Stimulated activated CD4-positive, alpha-beta T cell treated with anti-CD3 and anti-CD28 coated beads, TNF-alpha, amount 100 ng/mL, for 4 hours (primary cell): ENCODE data around the gene MAOA.
"Not testable (repeated sequence)": the region's sequence is repeated elsewhere in the genome, so short reads cannot be mapped to it uniquely, and the experiment has no call there.

Experiments
- DNase-seq, 3 experiments: peaks; one replicate each; pipeline ENCODE4 v3.0.0-alpha.2; 2020; ENCODE audit warnings: low read depth in 3 of 3

Gene MAOA

GRCh38 chrX:43663173-43663572, 7.1 kb downstream of the MAOA start:
- DNase-seq = no peak

- DNase-seq = no peak
Observed at GRCh38 chrX:43664258-43664657, 8.2 kb downstream of the MAOA start.

GRCh38 chrX:43664708-43665107, 8.6 kb downstream of the MAOA start:
- no peak for DNase-seq

GRCh38 chrX:43666311-43666912, 10.3 kb downstream of the MAOA start:
- no peak for DNase-seq

DNA sequence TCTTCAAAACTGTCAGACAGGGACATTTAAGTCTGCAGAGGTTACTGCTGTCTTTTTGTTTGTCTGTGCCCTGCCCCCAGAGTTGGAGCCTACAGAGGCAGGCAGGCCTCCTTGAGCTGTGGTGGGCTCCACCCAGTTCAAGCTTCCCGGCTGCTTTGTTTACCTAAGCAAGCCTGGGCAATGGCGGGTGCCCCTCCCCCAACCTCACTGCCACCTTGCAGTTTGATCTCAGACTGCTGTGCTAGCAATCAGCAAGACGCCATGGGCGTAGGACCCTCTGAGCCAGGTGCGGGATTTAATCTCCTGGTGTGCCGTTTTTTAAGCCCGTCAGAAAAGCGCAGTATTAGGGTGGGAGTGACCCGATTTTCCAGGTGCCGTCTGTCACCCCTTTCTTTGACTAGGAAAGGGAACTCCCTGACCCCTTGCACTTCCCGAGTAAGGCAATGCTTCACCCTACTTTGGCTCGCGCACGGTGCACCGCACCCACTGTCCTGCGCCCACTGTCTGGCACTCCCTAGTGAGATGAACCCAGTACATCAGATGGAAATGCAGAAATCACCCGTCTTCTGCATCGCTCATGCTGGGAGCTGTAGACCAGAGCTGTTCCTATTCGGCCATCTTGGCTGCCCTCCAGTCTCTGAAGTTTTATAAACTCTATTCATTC, 20.0 kb downstream of the MAOA start:
- DNase-seq = not testable (repeated sequence)

DNA sequence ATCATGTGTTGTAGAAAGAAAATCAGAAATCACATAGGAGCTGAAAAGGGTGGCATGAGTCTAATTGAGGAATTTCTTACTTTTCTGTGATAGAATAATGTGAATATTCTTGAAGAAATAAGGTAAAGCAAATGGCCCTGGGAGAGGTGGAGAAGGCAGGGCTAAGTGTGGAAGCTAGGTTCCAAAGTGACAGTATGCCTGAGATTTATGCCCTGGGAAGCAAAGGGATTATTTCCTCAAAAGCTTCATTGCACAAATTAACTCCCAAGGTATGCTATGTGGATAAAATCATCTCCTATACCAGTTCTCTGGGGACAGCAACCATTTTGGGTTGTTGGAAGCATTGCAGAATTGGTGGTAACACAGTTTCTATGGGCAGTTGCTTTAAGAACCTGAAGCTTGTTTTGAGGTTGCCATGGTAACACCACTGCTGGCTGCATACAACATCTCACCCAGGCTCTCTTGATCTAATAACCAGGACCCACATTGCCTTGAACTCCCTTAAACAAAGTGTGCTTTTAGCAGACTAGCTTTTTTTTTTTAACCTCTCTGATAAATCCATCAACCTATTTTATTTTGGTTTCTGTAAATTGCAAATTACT, 21.0 kb downstream of the MAOA start:
- DNase-seq = no peak

- no peak for DNase-seq
Observed at GRCh38 chrX:43677993-43678392, 21.9 kb downstream of the MAOA start.

DNA sequence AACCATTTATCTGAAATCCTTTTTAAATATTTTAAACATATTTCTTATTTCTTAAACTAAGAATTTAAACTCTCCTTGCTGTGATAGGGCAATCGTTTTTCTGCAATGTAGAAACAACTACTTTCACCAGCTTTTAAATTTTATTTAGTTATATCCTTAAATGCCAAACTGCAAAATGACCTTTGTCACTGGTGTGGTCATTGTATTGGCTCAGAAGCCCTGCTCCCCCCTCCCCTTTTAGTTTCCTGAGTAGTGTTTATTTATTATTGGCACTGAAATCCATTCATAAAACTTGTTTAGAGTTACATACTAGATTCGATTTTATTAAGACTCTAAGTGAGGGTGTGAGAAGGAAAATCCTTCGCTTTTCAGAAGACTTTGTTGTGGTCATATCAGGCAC, 23.0 kb downstream of the MAOA start:
- DNase-seq = no peak

DNA sequence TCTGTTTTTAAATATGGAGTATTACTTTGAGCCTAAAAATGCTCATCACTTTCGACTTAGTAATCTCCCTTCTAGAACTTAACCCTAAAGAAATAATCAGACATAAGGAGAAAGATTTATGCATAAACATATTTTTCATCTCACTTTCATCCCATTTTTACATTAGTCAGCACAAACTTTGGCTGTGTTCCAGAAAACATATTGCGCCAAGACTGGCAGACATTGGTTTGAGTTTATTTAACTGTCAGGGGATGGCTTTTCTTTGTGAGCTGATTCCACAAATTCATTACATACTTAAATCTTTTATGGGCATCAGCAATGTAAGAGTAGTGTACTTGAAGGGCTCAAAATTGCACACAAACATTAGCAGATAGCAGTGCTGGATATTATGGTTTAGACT, 23.7 kb downstream of the MAOA start:
- DNase-seq = no peak

DNA sequence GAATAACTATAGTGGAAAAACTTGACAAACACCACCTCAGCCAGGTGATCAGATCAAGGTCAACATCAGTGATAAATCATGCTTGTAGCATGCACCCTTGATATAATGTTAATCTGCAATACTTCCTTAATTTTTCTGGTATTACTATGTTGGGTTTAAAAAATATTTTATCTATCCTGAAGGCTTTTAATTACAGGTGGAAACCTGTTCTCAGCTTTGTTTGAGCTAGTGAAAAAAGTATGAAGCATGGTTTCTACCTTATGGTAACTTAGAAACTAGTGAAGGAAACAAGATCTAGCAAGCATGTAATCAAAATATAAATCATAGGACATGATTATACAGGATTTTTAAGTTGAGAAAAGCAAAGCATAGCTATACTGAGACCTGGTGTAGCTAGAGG, 26.6 kb downstream of the MAOA start:
- no peak for DNase-seq

- DNase-seq = no peak
Observed at GRCh38 chrX:43685221-43685620, 29.1 kb downstream of the MAOA start.

- DNase-seq = no peak
Observed at GRCh38 chrX:43688586-43688985, 32.5 kb downstream of the MAOA start.

DNA sequence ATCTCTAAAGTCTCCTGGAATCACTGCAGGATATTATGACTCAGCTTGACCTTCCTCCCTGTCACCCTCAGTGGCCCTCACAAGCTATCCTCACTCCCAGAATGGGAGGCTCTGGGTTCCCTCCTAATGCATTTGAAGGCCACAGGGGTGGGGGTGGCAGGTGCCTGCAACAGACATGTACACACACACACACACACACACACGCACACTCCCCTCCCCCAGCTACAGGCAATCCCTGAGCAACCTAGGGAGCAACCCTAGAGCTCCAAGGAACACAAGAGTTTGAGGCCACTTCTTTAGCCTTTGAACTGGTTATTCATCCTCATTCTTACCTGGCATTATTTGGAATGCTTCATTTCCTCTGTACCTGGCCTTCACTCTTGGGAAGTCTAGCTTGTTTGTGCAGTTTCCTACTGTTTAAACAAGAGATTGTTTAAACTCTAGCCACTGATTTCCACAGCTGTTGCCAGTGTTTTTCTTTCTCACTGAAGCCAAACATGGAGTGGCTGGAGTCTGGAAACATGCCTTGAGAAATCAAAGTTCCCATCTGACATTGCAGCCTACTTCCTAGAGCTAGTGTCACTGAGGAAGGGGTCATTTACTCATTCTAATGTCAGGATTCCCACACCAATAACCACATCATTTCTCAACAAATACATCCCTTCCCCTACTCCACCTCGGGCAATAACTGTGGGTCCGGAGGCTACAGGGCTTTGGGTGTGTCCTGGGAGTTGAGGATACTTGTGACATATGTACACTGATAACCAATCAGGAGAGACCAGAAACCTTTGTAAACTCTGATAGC, 37.7 kb downstream of the MAOA start:
- DNase-seq = no peak

- no peak for DNase-seq
Observed at GRCh38 chrX:43699475-43699874, 43.4 kb downstream of the MAOA start.

DNA sequence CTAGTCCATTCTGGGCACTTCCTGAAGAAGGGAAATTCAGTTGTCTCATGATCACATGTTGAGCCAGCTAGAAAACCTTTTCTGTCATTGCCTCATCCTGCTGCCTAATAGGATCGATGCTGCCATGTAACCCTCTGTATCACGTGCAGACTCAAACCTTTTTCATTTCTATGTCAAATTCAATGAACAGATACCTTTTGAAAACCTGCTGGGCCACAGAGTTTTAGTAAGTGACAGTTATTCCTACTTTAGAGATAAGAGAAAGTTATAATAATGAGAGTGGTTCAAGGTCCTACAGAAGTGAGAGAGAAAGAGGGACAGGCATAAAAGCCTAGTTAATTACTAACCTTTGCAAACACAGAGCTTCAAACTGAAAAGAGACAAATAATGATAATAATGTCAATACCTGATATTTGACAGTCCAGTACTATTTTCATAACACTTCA, 46.0 kb downstream of the MAOA start:
- no peak for DNase-seq

DNA sequence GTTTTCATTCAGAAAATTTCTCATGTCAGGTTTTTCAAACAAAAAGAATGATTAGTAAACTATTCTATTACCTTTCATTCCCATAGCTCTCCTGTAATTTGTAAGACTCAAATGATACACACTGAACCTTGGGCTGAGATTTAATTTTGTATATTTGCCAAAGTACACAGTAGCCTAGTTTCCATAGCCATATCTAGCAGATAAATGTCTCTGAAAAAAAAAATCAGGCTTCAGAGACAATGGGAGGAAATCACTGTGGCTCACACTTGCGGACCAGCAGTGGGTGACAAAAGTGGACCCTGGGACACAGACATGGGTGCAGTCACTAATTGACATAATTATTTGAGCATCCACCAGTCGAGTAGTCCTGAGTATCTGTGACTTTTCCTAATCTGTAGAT, 46.6 kb downstream of the MAOA start:
- DNase-seq = no peak

DNA sequence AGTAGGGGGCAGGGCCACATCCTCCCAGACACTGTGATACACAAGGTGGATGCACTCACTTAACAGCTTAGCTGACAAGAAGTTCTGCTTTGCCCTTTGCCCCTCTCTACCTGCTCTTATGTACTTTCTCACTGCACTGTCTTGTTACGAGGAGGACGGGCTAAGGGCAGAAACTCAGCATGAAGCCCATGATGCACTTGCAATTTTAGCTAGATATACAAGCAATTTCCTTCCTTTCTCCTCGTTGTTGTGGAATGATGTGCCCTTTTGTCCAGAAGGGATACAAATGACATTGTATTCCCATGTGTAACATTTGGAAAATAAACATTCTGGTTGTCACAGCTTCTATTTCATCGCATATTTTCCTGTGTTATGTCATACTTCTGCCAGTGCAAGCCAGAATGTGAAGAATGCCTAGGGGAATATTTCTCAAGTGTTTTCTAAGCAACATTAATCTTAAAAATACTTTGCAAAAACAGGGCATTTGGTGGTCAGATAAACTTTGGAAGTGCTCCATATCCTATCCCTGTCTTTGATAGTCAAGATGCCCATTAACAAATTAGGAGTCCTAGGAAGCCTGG, 47.2 kb downstream of the MAOA start:
- no peak for DNase-seq

DNA sequence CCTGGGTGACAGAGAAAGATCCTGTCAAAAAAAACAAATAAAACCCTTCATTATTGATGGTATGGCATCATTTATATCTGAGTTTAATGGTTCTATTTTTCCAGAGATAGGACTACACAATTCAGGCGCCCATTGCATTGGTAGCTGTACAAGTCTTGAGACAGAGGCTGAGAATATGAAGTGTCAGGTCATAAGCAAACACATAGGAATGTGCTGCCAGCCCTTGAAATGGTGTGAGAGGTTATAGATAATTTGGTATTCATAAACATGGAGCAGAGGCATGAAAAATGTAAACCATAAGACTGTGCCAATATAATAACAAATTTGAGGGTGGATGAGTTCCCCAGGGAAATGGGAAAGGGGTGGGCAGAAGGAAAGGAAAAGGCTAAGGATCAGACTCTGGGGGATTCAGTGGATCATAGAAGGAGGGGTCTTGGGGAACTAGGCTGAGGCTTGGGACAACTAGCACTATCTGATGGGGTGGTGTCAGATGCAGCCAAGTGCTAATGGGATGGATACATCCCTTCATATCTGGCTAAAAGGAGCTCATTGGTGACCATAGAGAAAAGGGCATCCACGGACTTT, 50.8 kb downstream of the MAOA start:
- DNase-seq = no peak

DNA sequence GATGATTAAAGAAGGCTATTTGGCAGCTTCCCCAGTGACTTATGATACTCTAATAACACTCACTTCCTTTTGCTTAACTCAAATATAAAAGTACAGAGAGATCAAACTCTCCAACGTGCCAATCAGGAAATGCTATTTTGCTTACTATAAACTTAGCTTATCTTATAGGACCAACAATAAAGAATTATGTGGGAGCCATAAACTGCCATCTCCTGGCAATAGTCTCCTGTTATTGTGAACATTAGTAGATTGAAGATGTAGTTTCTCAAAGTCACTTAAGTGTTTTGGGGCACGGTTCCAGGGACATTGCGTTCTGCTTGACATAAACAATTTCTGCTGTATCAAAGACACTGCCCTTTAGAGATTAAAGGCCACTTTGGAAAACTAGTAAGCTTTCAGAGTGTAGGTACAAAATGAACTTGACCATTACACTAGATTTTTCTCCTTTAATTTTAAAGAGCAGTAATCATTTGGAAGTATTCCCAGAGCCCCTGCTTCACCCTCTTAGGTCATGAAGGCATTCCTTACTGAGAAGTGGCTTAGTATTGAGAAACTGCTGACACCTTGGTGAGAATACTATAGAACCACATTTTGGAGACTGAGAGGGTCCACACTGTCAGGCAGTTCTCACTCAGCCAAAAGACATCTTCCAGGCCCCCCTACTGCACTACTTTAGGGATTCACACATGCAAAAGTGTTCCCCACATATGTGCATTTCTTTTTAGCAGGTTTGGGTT, 51.9 kb downstream of the MAOA start:
- DNase-seq = no peak

DNA sequence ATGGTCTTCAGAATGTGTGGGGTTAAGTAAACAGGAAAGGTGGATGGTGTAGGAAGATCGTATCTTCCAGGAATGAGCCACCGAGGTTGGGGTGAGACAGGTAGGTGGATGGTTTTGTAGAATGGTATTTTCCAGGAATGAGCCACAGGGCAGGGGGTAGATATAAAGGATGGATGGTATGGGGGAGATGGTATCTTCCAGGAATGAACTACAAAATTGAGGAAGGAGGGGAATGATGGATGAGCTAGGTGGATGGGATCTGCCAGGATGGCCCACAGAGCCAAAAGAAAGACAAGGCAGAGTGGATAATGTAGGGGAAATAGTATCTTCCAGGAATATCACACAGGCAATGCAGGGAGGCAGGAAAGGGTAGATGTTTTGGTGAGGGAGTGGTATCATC, 60.0 kb downstream of the MAOA start:
- DNase-seq = no peak

DNA sequence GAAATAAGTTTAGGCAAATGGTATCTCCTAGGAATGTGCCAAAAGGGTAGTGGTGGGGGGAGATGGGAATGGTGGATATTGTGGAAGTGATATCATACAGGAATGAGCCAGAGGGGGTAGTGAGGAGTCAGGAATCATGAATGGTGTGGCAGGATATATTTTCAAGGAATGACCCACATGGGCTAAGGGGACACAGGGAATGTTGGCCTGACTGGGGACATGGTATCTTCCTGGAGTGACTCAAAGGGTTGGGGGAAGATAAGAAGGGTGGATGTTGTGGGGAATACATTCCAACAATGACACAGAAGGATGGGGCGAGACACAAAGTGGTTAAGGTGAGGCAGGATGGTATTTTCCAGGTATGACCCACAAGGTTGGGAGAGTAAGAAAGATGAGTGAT, 60.6 kb downstream of the MAOA start:
- no peak for DNase-seq
